Activated CD4-positive, alpha-beta T cell treated with anti-CD3 and anti-CD28 coated beads, Interleukin-2, Interleukin-6, amounts not matched to agents 100 ng/mL and 50 ng/mL, durations not matched to agents 16 hours and 8 hours (primary cell): ENCODE results near the gene PARS2.

ENCODE experiments used
- DNase-seq: peaks from one replicate; pipeline ENCODE4 v3.0.0-alpha.2; 2020

PARS2 gene

DNA sequence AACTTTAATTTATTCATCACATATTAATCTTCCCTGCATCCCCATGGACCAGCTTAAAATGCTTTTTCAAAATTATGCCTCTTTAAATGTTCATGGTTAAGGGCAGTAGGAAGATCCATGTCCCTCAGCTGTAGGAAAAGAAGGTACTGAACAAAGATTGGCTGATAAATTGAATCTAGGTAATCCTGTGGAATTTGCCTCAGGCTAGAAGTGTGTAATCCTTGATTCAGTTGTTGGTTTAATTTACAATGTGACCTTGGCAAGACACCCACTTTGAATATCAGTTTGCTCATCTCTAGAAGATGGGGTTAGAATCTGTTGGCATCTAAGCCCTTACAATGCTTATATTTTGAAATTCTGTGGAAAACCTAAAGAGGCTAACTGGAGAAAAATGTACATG is 42.6 kb downstream of the PARS2 start:
- no peak for DNase-seq

DNA sequence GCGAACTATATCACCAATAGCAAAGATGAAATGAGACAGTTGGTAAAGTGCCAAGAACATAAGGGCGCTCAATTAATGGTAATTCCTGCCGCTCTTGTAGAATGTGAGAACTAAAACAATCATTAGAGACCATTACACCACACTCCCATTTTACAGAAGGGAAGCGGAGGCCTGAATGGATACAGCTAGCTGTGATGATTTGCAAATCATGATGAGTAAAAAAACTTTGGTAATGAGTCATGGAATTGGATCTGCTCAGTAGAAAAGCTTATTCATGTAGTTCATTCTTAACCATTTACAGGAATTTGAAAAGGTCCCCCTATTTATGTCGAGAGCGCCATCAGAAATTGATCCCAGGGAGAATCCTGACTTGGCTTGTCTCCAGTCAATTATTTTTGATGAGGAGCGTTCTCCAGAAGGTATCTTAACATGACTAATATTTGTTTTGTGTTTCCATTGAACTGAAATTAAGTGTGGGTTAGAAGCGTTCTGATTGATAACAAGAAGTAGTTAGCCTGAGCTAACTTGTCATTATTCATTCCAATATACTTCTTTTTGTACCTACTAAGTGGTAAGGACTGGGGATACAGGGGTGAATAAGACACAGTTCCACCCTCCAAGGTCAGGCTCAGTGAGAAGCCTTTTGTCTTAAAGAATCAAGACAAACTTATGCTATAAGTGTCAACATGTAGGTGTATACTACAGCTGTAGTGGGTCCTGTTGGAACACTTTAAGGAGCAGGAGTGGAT is 47.9 kb downstream of the PARS2 start:
- peak; percentile 62 for DNase-seq

- peak; percentile 91 for DNase-seq
Measured at GRCh38 chr1:54715493-54716298, 48.6 kb downstream of the PARS2 start, which contains the start of gene TTC4. Gene TTC4 (plus strand): TSS chr1:54715861. CDS start chr1:54715909, 48 bp downstream.

GRCh38 chr1:54714881-54715492 is 49.3 kb downstream of the PARS2 start:
- no peak for DNase-seq

GRCh38 chr1:54711536-54711935 is 52.8 kb downstream of the PARS2 start:
- DNase-seq, result no peak

- no peak for DNase-seq
Measured at GRCh38 chr1:54710841-54711240, 53.5 kb downstream of the PARS2 start.

DNA sequence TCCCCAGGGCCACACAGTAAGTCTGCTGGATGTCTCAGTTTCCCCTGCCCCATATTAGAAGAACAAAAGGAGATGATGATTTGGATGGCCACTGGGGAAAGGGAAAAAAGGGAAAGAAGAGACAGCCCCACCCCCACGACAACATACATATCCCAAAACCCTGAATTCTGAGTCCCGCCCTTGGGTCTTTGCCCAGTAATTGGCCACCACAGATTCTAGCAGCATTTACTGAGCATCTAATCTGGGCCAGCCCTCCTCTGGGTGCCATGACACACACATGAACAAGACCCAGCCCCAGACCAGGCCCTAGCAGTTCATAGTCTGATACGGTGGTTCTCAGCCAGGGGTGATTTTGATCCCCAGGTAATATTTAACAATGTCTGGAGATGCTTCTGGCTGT is 53.9 kb downstream of the PARS2 start:
- no peak for DNase-seq

DNA sequence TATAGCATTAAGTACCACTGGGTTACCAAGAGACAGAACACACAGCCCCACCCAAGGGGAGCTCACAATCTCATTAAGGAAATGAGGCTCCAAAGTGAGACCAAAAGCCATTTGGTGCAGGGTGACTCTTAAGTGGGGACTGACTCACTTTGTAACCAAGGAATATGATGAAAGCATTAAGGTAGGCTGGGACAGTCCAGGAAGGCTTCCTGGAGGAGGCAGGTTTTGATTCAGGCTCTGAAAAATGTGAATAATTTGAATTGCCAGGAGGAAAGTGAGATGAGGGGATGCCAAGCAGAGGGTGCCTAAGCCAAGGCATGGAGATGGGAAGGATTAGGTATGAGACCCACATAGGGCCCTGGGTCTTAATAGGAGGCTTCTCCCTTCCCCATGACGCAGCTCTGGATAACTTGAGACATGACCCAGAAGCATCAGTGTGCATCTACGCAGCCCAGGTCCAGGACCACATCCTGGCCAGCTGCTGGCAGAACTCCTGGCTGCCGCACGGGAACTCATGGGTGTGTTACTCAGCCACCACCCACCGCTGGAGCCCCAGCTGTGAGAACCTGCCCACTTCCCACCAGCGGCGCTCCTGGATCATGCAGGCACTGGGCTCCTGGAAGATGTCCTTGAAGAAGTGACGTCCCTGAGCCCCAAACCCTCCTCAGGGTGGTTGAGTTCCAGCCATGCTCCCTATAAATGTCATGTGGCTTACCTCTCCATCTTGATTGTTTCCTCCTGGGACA is 54.6 kb downstream of the PARS2 start:
- no peak for DNase-seq

DNA sequence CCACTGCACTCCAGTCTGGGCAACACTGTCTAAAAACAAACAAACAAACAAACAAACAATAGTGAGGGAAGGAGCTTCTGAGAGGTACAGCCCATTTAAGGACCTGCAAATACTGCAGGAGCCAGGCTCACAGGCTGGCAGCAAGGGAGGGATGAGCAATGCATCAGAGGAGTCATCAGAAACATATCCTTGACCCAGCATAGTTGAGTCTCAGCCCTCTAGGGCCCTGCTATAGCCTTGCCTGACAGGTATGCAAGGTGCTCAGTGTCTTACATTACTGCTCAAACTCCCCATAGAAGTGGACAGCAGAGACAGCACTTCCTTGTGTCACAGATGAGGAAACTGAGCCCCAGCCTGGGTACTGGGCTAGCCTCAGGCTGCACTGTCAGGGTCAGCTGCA is 55.9 kb downstream of the PARS2 start:
- no peak for DNase-seq
